ENCODE results near the gene PRG2.

DNA sequence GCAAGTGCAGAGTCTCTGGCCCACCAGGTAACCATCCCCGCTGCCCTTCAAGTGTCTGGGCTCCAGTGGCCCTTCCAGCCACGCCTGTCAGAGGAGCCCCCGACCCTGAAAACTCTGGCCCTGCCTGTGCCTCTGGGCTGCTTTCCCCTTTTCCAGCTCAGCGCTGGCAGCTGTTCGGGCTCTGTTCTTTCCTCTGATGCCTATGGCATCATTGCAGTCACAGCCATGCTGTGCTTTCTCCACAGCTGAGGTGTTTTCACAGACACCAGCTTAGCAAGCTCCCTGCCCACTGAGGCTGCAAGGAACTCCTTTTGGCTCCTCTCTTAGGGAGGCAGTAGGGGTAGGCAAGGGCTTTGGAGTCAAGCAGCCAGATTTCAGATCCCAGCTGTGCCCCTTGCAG is 31.1 kb downstream of the PRG2 start:
- TF ChIP-seq, protein P1, sequence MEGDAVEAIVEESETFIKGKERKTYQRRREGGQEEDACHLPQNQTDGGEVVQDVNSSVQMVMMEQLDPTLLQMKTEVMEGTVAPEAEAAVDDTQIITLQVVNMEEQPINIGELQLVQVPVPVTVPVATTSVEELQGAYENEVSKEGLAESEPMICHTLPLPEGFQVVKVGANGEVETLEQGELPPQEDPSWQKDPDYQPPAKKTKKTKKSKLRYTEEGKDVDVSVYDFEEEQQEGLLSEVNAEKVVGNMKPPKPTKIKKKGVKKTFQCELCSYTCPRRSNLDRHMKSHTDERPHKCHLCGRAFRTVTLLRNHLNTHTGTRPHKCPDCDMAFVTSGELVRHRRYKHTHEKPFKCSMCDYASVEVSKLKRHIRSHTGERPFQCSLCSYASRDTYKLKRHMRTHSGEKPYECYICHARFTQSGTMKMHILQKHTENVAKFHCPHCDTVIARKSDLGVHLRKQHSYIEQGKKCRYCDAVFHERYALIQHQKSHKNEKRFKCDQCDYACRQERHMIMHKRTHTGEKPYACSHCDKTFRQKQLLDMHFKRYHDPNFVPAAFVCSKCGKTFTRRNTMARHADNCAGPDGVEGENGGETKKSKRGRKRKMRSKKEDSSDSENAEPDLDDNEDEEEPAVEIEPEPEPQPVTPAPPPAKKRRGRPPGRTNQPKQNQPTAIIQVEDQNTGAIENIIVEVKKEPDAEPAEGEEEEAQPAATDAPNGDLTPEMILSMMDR (IDR thresholded peaks at IDR 0.05 in 8 of 11, conservative IDR thresholded peaks at IDR 0.05 in 3 of 11) = no peak
- TF ChIP-seq POLR2AphosphoS5 (IDR thresholded peaks at IDR 0.05) (no peak), POLR2A (IDR thresholded peaks at IDR 0.05) (no peak)

All from spleen (tissue), 7 donors.